ENCODE data around the gene LRRC74A. TPM values are rescaled to one million over a fixed set of nuclear protein-coding genes. Genes with fewer than 3 reads are reported as not detected.

LRRC74A gene
- total RNA-seq, 4 donors from 2014 or later: not detected

DNA sequence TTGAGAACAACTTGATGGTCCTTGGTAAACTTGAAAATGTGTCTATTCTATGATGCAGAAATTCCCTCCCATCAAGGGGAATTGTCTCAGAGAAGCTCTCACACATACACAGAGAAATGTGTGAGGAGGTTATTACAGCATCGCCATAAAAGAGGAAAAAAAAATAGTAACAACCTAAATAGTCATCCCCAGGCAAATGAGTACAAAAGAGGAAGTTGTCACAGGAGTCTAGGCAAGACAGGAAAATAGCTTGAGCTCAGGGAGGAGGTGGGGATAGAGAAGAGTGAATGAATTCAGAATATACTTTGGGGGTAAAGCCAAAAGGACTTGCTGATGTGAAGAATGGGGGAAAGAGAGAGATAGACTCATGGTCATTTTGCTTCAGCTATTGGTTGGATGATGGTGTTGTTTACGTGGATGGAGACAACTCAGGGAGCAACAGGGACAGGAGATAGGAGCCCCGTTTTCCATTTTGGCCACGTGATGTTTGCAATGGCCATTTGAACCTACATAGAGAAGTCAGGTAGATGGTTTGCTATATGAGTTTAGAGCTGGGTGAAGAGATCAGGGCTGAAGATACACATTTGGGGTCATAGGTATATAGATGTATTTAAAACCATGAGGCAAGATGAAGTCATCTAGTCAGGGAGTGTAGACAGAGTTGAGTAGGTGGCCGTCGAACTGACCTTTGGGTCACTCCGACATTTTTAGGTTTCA lies 20.3 kb downstream of the LRRC74A start:
- Histone ChIP-seq H3K9me3 (no peaks in the 10 kb centered on the region), H3K4me1 (peaks cover 0 to 4% (median 0%) of the 10 kb centered on the region in 4 donors), H3K4me3 (no peak overlapping the region), H3K27me3 (peaks cover 0 to 13% (median 0%) of the 10 kb centered on the region in 4 donors), H3K36me3 (no peaks in the 10 kb centered on the region), H3K27ac (replicated peaks in 1 of 4) (no peak overlapping the region)
- WGBS: 78% methylated on average over 7 of the region's 7 CpGs
- TF ChIP-seq, protein P1, sequence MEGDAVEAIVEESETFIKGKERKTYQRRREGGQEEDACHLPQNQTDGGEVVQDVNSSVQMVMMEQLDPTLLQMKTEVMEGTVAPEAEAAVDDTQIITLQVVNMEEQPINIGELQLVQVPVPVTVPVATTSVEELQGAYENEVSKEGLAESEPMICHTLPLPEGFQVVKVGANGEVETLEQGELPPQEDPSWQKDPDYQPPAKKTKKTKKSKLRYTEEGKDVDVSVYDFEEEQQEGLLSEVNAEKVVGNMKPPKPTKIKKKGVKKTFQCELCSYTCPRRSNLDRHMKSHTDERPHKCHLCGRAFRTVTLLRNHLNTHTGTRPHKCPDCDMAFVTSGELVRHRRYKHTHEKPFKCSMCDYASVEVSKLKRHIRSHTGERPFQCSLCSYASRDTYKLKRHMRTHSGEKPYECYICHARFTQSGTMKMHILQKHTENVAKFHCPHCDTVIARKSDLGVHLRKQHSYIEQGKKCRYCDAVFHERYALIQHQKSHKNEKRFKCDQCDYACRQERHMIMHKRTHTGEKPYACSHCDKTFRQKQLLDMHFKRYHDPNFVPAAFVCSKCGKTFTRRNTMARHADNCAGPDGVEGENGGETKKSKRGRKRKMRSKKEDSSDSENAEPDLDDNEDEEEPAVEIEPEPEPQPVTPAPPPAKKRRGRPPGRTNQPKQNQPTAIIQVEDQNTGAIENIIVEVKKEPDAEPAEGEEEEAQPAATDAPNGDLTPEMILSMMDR (IDR thresholded peaks at IDR 0.05): no peak
- TF ChIP-seq POLR2AphosphoS5 (IDR thresholded peaks at IDR 0.05): no peak
- no peak for TF ChIP-seq POLR2A (IDR thresholded peaks at IDR 0.05; ENCODE audit: low read depth)
- TF ChIP-seq EP300 (IDR thresholded peaks at IDR 0.05): no peak
- DNase-seq (ENCODE audit: extremely low spot score): no peak
- intact Hi-C loops (cut with DNase I): no loop called here

DNA sequence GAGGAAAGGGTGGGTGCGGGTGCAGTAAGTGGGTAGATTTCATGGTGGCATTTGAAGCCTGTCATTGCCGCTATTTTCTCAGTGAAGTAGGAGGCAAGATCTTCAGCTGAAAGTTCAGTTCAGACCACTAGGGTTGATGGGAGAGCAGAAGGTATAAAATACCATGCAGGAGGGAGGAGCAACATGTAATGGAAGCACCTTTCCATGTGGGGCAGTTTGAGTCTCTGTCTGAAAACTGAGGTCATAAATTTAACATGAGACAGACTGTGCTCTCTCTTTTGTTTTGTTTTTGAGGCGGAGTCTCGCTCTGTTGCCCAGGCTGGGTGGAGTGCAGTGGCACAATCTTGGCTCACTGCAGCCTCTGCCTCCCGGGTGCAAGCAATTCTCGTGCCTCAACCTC lies 22.7 kb downstream of the LRRC74A start:
- no peak for DNase-seq (ENCODE audit: extremely low spot score)
- Histone ChIP-seq H3K4me1 (peaks cover 0 to 1% (median 0%) of the 10 kb centered on the region in 4 donors), H3K27ac (replicated peaks in 1 of 4) (no peak overlapping the region), H3K27me3 (peaks cover 0 to 4% (median 0%) of the 10 kb centered on the region in 4 donors), H3K9me3 (no peaks in the 10 kb centered on the region), H3K4me3 (no peak overlapping the region), H3K36me3 (no peaks in the 10 kb centered on the region)
- intact Hi-C loops (cut with DNase I): no loop called here
- TF ChIP-seq, protein P1 (IDR thresholded peaks at IDR 0.05): no peak
- TF ChIP-seq POLR2AphosphoS5 (IDR thresholded peaks at IDR 0.05) (no peak), POLR2A (IDR thresholded peaks at IDR 0.05; ENCODE audit: low read depth) (no peak), EP300 (IDR thresholded peaks at IDR 0.05) (no peak)
- WGBS: 93% methylated on average over 6 of the region's 6 CpGs

DNA sequence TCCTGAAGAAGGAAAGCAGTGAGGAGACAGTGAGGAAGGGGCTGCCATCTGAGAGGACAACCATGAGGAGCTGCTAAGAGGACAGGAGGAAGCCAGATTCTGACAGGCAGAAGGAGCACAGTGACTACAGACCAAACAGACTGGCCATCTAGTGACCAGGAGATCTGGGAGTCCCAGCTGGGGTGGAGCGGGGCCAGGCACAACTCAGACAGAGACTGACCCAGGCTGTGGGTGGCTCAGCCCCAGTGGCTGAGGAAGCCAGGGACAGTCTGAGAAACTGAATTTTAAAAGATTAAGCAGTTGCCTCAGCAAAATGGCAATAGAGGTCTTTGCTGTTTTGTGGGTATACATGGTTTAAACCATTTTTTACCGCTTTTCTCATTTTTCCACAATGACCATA lies 28.9 kb downstream of the LRRC74A start:
- no peak for DNase-seq (ENCODE audit: extremely low spot score)
- TF ChIP-seq, protein P1 (IDR thresholded peaks at IDR 0.05): no peak
- H3K36me3 ChIP-seq: no peaks in the 10 kb centered on the region
- no peaks in the 10 kb centered on the region for H3K4me1 ChIP-seq
- H3K4me3 ChIP-seq: no peak overlapping the region
- intact Hi-C loops (cut with DNase I): no loop called here
- H3K27ac ChIP-seq (replicated peaks in 1 of 4): no peak overlapping the region
- WGBS: 91% methylated on average over 1 of the region's 2 CpGs
- H3K9me3 ChIP-seq: no peaks in the 10 kb centered on the region
- H3K27me3 ChIP-seq: no peaks in the 10 kb centered on the region

DNA sequence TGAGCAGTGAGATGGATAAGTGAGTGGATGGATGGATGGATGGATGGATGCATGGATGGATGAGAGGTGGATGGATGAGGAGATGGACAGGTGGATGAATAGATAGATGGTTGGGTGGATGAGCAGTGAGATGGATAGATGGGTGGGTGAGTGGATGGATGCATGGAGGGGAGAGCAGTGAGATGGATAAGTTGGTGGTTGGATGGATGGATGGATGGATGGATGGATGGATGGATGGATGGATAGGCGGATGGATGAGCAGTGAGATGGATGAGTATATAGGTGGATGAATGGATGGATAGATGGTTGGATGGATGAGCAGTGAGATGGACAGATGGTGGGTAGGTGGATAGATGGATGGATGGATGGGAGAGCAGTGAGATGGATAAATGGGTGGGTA lies 30.6 kb downstream of the LRRC74A start:
- 70% methylated on average over 1 of the region's 1 CpG for WGBS
- Histone ChIP-seq H3K27ac (replicated peaks in 1 of 4) (no peak overlapping the region), H3K36me3 (no peaks in the 10 kb centered on the region), H3K4me3 (no peak overlapping the region), H3K27me3 (no peaks in the 10 kb centered on the region), H3K9me3 (no peaks in the 10 kb centered on the region), H3K4me1 (no peaks in the 10 kb centered on the region)
- intact Hi-C loops (cut with DNase I): no loop called here
- no peak for TF ChIP-seq POLR2A (IDR thresholded peaks at IDR 0.05; ENCODE audit: low read depth)
- TF ChIP-seq, protein P1 (IDR thresholded peaks at IDR 0.05): no peak
- TF ChIP-seq EP300 (IDR thresholded peaks at IDR 0.05): no peak
- no peak for DNase-seq (ENCODE audit: extremely low spot score)
